ENCODE data around the gene BLOC1S6.

Gene BLOC1S6

GRCh38 chr15:45587095-45587862 is at the start of gene BLOC1S6:
Gene BLOC1S6, plus strand, starts transcription at chr15:45587379. Its CDS starts 65 bp downstream, at chr15:45587444.
- TF ChIP-seq CTCF (conservative IDR thresholded peaks at IDR 0.05) = no peak
- peak within 1 kb of the TSS; percentile 96 for H3K27ac ChIP-seq

GRCh38 chr15:45539680-45540079 is 47.5 kb upstream of the BLOC1S6 start:
- no peak overlapping the region for H3K27ac ChIP-seq
- no peak for TF ChIP-seq CTCF (conservative IDR thresholded peaks at IDR 0.05)

- no peak overlapping the region for H3K27ac ChIP-seq
- TF ChIP-seq CTCF (conservative IDR thresholded peaks at IDR 0.05) = no peak
Observed at GRCh38 chr15:45540531-45540930, 46.6 kb upstream of the BLOC1S6 start.

- TF ChIP-seq CTCF (conservative IDR thresholded peaks at IDR 0.05) = no peak
- H3K27ac ChIP-seq = no peak overlapping the region
Observed at GRCh38 chr15:45543051-45543450, 44.1 kb upstream of the BLOC1S6 start.

GRCh38 chr15:45544266-45545023 is 42.7 kb upstream of the BLOC1S6 start:
- no peak for TF ChIP-seq CTCF (conservative IDR thresholded peaks at IDR 0.05)
- H3K27ac ChIP-seq = no peak overlapping the region

GRCh38 chr15:45546789-45547188 is 40.4 kb upstream of the BLOC1S6 start:
- TF ChIP-seq CTCF (conservative IDR thresholded peaks at IDR 0.05) = no peak
- H3K27ac ChIP-seq = no peak overlapping the region

- H3K27ac ChIP-seq = no peak overlapping the region
- no peak for TF ChIP-seq CTCF (conservative IDR thresholded peaks at IDR 0.05)
Observed at GRCh38 chr15:45548753-45549520, 38.2 kb upstream of the BLOC1S6 start.
